C4-2B (cell line): ENCODE data around the gene SYTL5.

ENCODE experiments used
- ZFX ChIP-seq: fragments of 450-650 bp; IDR thresholded peaks from 2 replicates; pipeline ENCODE4 v1.6.1; 2017
- TF ChIP-seq, protein P1 (sequence below): fragments of 450-650 bp; conservative IDR thresholded peaks from 2 replicates; pipeline ENCODE4 v1.5.1; 2017; ENCODE audit warnings: mild to moderate bottlenecking

GRCh38 chrX:37959212-37960021 lies 46.9 kb upstream of the SYTL5 start:
- TF ChIP-seq, protein P1, sequence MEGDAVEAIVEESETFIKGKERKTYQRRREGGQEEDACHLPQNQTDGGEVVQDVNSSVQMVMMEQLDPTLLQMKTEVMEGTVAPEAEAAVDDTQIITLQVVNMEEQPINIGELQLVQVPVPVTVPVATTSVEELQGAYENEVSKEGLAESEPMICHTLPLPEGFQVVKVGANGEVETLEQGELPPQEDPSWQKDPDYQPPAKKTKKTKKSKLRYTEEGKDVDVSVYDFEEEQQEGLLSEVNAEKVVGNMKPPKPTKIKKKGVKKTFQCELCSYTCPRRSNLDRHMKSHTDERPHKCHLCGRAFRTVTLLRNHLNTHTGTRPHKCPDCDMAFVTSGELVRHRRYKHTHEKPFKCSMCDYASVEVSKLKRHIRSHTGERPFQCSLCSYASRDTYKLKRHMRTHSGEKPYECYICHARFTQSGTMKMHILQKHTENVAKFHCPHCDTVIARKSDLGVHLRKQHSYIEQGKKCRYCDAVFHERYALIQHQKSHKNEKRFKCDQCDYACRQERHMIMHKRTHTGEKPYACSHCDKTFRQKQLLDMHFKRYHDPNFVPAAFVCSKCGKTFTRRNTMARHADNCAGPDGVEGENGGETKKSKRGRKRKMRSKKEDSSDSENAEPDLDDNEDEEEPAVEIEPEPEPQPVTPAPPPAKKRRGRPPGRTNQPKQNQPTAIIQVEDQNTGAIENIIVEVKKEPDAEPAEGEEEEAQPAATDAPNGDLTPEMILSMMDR: no peak
- no peak for TF ChIP-seq ZFX
